CD4-positive, CD25-positive, alpha-beta regulatory T cell (primary cell): Measurements from ENCODE around the gene FOXJ3. TPM values are rescaled to one million over a fixed set of nuclear protein-coding genes. Genes with fewer than 3 reads are reported as not detected.

ENCODE experiments used
- polyA plus RNA-seq, 4 donors: library from polyadenylated mRNA; unstranded; fragments of 300-500 nt; fragmentation: Illumina TruSeq; gene quantifications; one replicate each; pipeline ENCODE4 v1.2.3, GENCODE V29; 2021
- total RNA-seq: library from RNA; stranded (reverse); gene quantifications from one replicate; pipeline ENCODE4 v1.2.3, GENCODE V29; 2022

The FOXJ3 gene
- total and polyA plus RNA-seq, 5 donors from 2014 or later, result 21.0 to 68.6 (median 37.1) TPM

Other genes with a start within 250 kb of the FOXJ3 start
- not detected for gene GUCA2B, start 181.8 kb downstream of the FOXJ3 start, total RNA-seq
- gene GUCA2B, start 181.8 kb downstream of the FOXJ3 start, polyA plus RNA-seq, result not detected
- not detected for gene GUCA2A, start 170.5 kb downstream of the FOXJ3 start, total RNA-seq
- gene GUCA2A, start 170.5 kb downstream of the FOXJ3 start, polyA plus RNA-seq, result not detected
- not detected for gene RIMKLA, start 45.6 kb upstream of the FOXJ3 start, total RNA-seq
- under 1 TPM in 1 of 4 donors, not detected in 3; 0.03 TPM for gene RIMKLA, start 45.6 kb upstream of the FOXJ3 start, polyA plus RNA-seq
- 1.0 TPM for gene ZMYND12, start 120.8 kb upstream of the FOXJ3 start, total RNA-seq
- 1 to 10 TPM in 1 of 4 donors, under 1 TPM in 3; 0.24 to 1.4 (median 0.36) TPM for gene ZMYND12, start 120.8 kb upstream of the FOXJ3 start, polyA plus RNA-seq
- gene PPCS, start 121.3 kb upstream of the FOXJ3 start, total RNA-seq, result 43.7 TPM
- gene PPCS, start 121.3 kb upstream of the FOXJ3 start, polyA plus RNA-seq, result 100 to 1,000 TPM; 129 to 162 (median 146) TPM
- 6.1 TPM for gene CCDC30, start 128.1 kb upstream of the FOXJ3 start, total RNA-seq
- 1 to 10 TPM in 2 of 4 donors, under 1 TPM in 2; 0.40 to 4.2 (median 1.1) TPM for gene CCDC30, start 128.1 kb upstream of the FOXJ3 start, polyA plus RNA-seq